ENCODE data around the gene ZC3H4. TPM values are rescaled to one million over a fixed set of nuclear protein-coding genes. Genes with fewer than 3 reads are reported as not detected.

Gene ZC3H4
- total and polyA plus RNA-seq, 4 donors = 12.2 to 51.6 (median 16.2) TPM

GRCh38 chr19:47151627-47152026 lies 38.1 kb upstream of the ZC3H4 start:
- Histone ChIP-seq H3K4me1 (ENCODE audit: control insufficient read depth in 5 of 5, insufficient read depth in 5 of 5, low read length in 5 of 5) (peaks cover 0 to 7% (median 0%) of the 10 kb centered on the region in 5 donors), H3K9me3 (ENCODE audit: control insufficient read depth in 4 of 4, insufficient read depth in 3 of 4, low read length in 3 of 4) (no peaks in the 10 kb centered on the region), H3K9ac (ENCODE audit: insufficient read depth in 1 of 2, low read length in 2 of 2) (no peak overlapping the region), H3K4me3 (no peak overlapping the region), H3K36me3 (ENCODE audit: control insufficient read depth in 4 of 4, insufficient read depth in 4 of 4, low read length in 4 of 4) (peaks cover 14 to 36% (median 27%) of the 10 kb centered on the region in 4 donors), H3K27me3 (ENCODE audit: control insufficient read depth in 3 of 3, insufficient read depth in 3 of 3, low read length in 2 of 3) (no peaks in the 10 kb centered on the region), H3K27ac (ENCODE audit: low read depth in 1 of 2, low read length in 1 of 2) (no peak overlapping the region)
- TF ChIP-seq CTCF (IDR thresholded peaks at IDR 0.05; ENCODE audit: control extremely low read depth, extremely low read depth) = no peak
- ATAC-seq (ENCODE audit: insufficient read depth, low FRiP score) (no peak), DNase-seq (no peak)
- 80 to 93% methylated on average over 3 of the region's 3 CpGs for WGBS, 2 donors

GRCh38 chr19:47146920-47147319 lies 33.3 kb upstream of the ZC3H4 start:
- no peak overlapping the region for H3K9ac ChIP-seq (ENCODE audit: insufficient read depth in 1 of 2, low read length in 2 of 2)
- peaks cover 0 to 4% (median 0%) of the 10 kb centered on the region in 5 donors for H3K4me1 ChIP-seq (ENCODE audit: control insufficient read depth in 5 of 5, insufficient read depth in 5 of 5, low read length in 5 of 5)
- TF ChIP-seq CTCF (IDR thresholded peaks at IDR 0.05; ENCODE audit: control extremely low read depth, extremely low read depth) = no peak
- no peaks in the 10 kb centered on the region for H3K27me3 ChIP-seq (ENCODE audit: control insufficient read depth in 3 of 3, insufficient read depth in 3 of 3, low read length in 2 of 3)
- H3K27ac ChIP-seq (ENCODE audit: low read depth in 1 of 2, low read length in 1 of 2) = no peak overlapping the region
- DNase-seq = no peak
- H3K9me3 ChIP-seq (ENCODE audit: control insufficient read depth in 4 of 4, insufficient read depth in 3 of 4, low read length in 3 of 4) = no peaks in the 10 kb centered on the region
- ATAC-seq (ENCODE audit: insufficient read depth, low FRiP score) = no peak
- peaks cover 26 to 39% (median 32%) of the 10 kb centered on the region in 4 donors for H3K36me3 ChIP-seq (ENCODE audit: control insufficient read depth in 4 of 4, insufficient read depth in 4 of 4, low read length in 4 of 4)
- 94 to 95% methylated on average over 2 of the region's 2 CpGs for WGBS, 2 donors
- H3K4me3 ChIP-seq = no peak overlapping the region

GRCh38 chr19:47145639-47146486 lies 32.3 kb upstream of the ZC3H4 start:
- DNase-seq (no peak), ATAC-seq (ENCODE audit: insufficient read depth, low FRiP score) (no peak)
- Histone ChIP-seq H3K4me1 (ENCODE audit: control insufficient read depth in 5 of 5, insufficient read depth in 5 of 5, low read length in 5 of 5) (peaks cover 0 to 4% (median 0%) of the 10 kb centered on the region in 5 donors), H3K27ac (ENCODE audit: low read depth in 1 of 2, low read length in 1 of 2) (no peak overlapping the region), H3K9ac (ENCODE audit: insufficient read depth in 1 of 2, low read length in 2 of 2) (no peak overlapping the region), H3K27me3 (ENCODE audit: control insufficient read depth in 3 of 3, insufficient read depth in 3 of 3, low read length in 2 of 3) (no peaks in the 10 kb centered on the region), H3K36me3 (ENCODE audit: control insufficient read depth in 4 of 4, insufficient read depth in 4 of 4, low read length in 4 of 4) (peaks cover 22 to 32% (median 32%) of the 10 kb centered on the region in 4 donors), H3K4me3 (no peak overlapping the region), H3K9me3 (ENCODE audit: control insufficient read depth in 4 of 4, insufficient read depth in 3 of 4, low read length in 3 of 4) (no peaks in the 10 kb centered on the region)
- 80 to 85% methylated on average over 5 of the region's 5 CpGs for WGBS, 2 donors
- TF ChIP-seq CTCF (IDR thresholded peaks at IDR 0.05; ENCODE audit: control extremely low read depth, extremely low read depth) = no peak

Measured in lung (tissue), 12 donors.